IPS-18c (cell line): ENCODE measurements around the gene AP3B1.

Source experiments
- H3K4me3 ChIP-seq: 2 replicates; pipeline ENCODE4 v1.7.0; 2013; ENCODE audit warnings: low read depth, mild to moderate bottlenecking, low read length, moderate library complexity; ENCODE audit not compliant: insufficient read depth
- H3K9me3 ChIP-seq: one replicate; pipeline ENCODE4 v1.6.1; 2013; ENCODE audit warnings: mild to moderate bottlenecking, low read length, moderate library complexity; ENCODE audit not compliant: control insufficient read depth, insufficient read depth

The AP3B1 gene

GRCh38 chr5:77957081-77957480 lies 337.4 kb downstream of the AP3B1 start:
- Histone ChIP-seq H3K4me3 (peak overlapping the region; percentile 28; the same call in 1 of the 2 replicates), H3K9me3 (no peaks in the 10 kb centered on the region)

DNA sequence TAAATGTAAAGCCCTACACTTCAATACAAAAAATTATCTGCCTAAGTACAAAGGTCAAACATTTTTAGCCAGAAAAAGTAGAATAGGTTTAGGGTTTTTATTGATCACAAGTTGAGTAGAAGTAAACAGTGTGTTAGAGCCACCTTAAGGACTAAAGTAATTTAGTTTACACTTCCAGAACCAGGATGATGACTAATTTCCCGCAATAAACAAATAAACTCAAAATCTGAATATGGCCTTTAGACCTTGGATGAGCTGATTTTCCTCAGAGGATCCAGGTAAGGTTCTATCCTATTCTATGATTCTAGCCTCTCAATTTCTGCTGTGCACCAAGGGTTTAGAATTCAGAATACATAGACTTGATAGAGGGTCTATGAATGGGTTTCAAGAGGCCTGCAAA lies 338.9 kb downstream of the AP3B1 start:
- Histone ChIP-seq H3K9me3 (no peaks in the 10 kb centered on the region), H3K4me3 (no peak overlapping the region)

GRCh38 chr5:77953374-77953773 lies 341.1 kb downstream of the AP3B1 start:
- H3K4me3 ChIP-seq, result no peak overlapping the region
- H3K9me3 ChIP-seq, result no peaks in the 10 kb centered on the region

DNA sequence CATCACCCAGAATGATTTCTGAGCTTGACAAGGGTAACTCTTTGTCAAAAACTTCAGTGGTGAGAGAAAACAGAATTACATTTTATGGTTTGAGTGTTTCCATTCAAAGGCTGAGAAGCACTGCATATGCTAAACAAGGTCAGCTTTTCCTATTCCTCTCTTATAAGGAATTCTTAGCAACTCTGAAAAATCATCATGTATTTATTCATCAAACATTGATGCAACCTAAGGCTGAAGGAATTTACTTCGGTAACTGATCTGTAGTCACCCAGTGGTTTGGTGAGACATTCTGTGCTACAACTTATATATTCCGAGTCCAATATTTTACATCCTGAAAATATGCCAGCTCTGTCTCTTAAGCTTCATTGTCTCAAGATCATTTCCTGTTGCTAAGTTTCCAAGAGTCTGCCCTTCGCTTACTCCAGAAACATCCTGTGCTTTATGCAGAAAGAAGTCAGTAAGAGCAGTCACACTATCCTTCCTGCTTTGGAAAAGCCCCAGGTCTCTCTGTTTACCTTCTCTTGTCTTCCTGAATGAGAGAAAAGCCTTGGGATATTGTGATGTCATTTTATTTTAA lies 341.8 kb downstream of the AP3B1 start:
- no peak overlapping the region for H3K4me3 ChIP-seq

More for the DNA sequence above, 341.8 kb downstream of the AP3B1 start:
- no peaks in the 10 kb centered on the region for H3K9me3 ChIP-seq
